Endodermal cell (in vitro differentiated cells): ENCODE results near the gene PRRX2. TPM values are rescaled to one million over a fixed set of nuclear protein-coding genes. Genes with fewer than 3 reads are reported as not detected.

Source experiments
- DNase-seq: peaks from one replicate; pipeline ENCODE4 v3.0.0-alpha.2; 2017
- H3K27ac ChIP-seq: 2 replicates; pipeline ENCODE4 v1.5.1; 2013; ENCODE audit warnings: mild to moderate bottlenecking, low read depth, low read length, moderate library complexity
- H3K27me3 ChIP-seq: 2 replicates; pipeline ENCODE4 v1.6.1; 2013; ENCODE audit warnings: mild to moderate bottlenecking, low read length, moderate library complexity; ENCODE audit not compliant: insufficient read depth, control insufficient read depth, poor library complexity, severe bottlenecking
- H3K36me3 ChIP-seq: 2 replicates; pipeline ENCODE4 v1.7.0; 2013; ENCODE audit warnings: mild to moderate bottlenecking, low read length, moderate library complexity; ENCODE audit not compliant: control insufficient read depth, insufficient read depth
- H3K4me1 ChIP-seq: one replicate; pipeline ENCODE4 v1.7.0; 2013; ENCODE audit warnings: low read length; ENCODE audit not compliant: control insufficient read depth, insufficient read depth
- H3K4me3 ChIP-seq: 2 replicates; pipeline ENCODE4 v1.5.1; 2013; ENCODE audit warnings: mild to moderate bottlenecking, low read length, moderate library complexity
- H3K9ac ChIP-seq: 2 replicates; pipeline ENCODE4 v1.6.1; 2013; ENCODE audit warnings: mild to moderate bottlenecking, low read length, moderate library complexity; ENCODE audit not compliant: poor library complexity, severe bottlenecking; ENCODE audit errors: extremely low read depth
- H3K9me3 ChIP-seq: 2 replicates; pipeline ENCODE4 v1.6.1; 2013; ENCODE audit warnings: mild to moderate bottlenecking, low read length, moderate library complexity; ENCODE audit not compliant: control insufficient read depth
- H3K27ac Mint-ChIP-seq: 2 replicates; pipeline ENCODE4 v1.8.0; 2020; ENCODE audit warnings: mixed read lengths
- H3K27me3 Mint-ChIP-seq: 2 replicates; pipeline ENCODE4 v1.8.0; 2021; ENCODE audit warnings: mild to moderate bottlenecking, mixed read lengths; ENCODE audit not compliant: insufficient read depth
- H3K36me3 Mint-ChIP-seq: 2 replicates; pipeline ENCODE4 v1.8.0; 2020; ENCODE audit warnings: low read depth, mixed read lengths
- H3K4me1 Mint-ChIP-seq: 2 replicates; pipeline ENCODE4 v1.8.0; 2020; ENCODE audit warnings: mixed read lengths
- H3K4me3 Mint-ChIP-seq: 2 replicates; pipeline ENCODE4 v1.8.0; 2020; ENCODE audit warnings: mild to moderate bottlenecking, moderate library complexity, mixed read lengths
- H3K9me3 Mint-ChIP-seq: 2 replicates; pipeline ENCODE4 v1.8.0; 2020; ENCODE audit warnings: mild to moderate bottlenecking, mixed read lengths
- CTCF ChIP-seq: fragments of 200-600 bp; sonication (generic); conservative IDR thresholded peaks from 2 replicates; pipeline ENCODE4 v1.5.0; 2021; ENCODE audit warnings: antibody characterized with exemption, mild to moderate bottlenecking
- WGBS, 2 experiments: methylation state at CpG; one replicate each; pipeline versions ENCODE4 v1.1.5 to v1.1.7; 2013; ENCODE audit warnings: missing lambda C conversion rate in 2 of 2, mixed read lengths in 1 of 2; ENCODE audit not compliant: insufficient coverage in 1 of 2, insufficient read length in 1 of 2; 5-methylcytosine and 5-hydroxymethylcytosine counted together
- total RNA-seq, 2 donors: library from RNA; stranded (reverse); fragmentation: NEBNext Ultra II Directional in 1 of 2; extraction: Animal tissue kit (Norgen Biotek cat#: 25700) in 1 of 2; gene quantifications; 2 replicates in 1 of 2; 3 replicates in 1 of 2; pipeline ENCODE4 v1.2.1, GENCODE V29; 2021

Gene PRRX2
- total RNA-seq, 2 donors from 2014 or later = 1.0 to 3.8 TPM

GRCh38 chr9:129762985-129763926, 97.8 kb downstream of the PRRX2 start:
- H3K27me3 Mint-ChIP-seq = no peaks in the 10 kb centered on the region
- WGBS, 2 experiments = 84 to 91% methylated on average over 12 to 13 of the region's 13 CpGs
- Histone ChIP-seq H3K4me1 (peaks cover 4% of the 10 kb centered on the region), H3K4me3 (no peak overlapping the region), H3K9me3 (no peaks in the 10 kb centered on the region), H3K9ac (no peak overlapping the region), H3K36me3 (no peaks in the 10 kb centered on the region), H3K27ac (no peak overlapping the region), H3K27me3 (no peaks in the 10 kb centered on the region)
- no peak overlapping the region for H3K27ac Mint-ChIP-seq
- TF ChIP-seq CTCF = no peak
- no peak overlapping the region for H3K4me3 Mint-ChIP-seq
- H3K36me3 Mint-ChIP-seq = no peaks in the 10 kb centered on the region
- peaks cover 9% of the 10 kb centered on the region for H3K4me1 Mint-ChIP-seq
- H3K9me3 Mint-ChIP-seq = no peaks in the 10 kb centered on the region
- DNase-seq = no peak

GRCh38 chr9:129765764-129766317, 100.4 kb downstream of the PRRX2 start:
- Mint-ChIP-seq H3K4me1 (peaks cover 9% of the 10 kb centered on the region), H3K27ac (no peak overlapping the region), H3K4me3 (no peak overlapping the region), H3K27me3 (no peaks in the 10 kb centered on the region), H3K9me3 (no peaks in the 10 kb centered on the region), H3K36me3 (no peaks in the 10 kb centered on the region)
- H3K4me3 ChIP-seq = no peak overlapping the region
- no peaks in the 10 kb centered on the region for H3K36me3 ChIP-seq
- 91 to 100% methylated on average over 4 of the region's 4 CpGs for WGBS, 2 experiments
- H3K27me3 ChIP-seq = no peaks in the 10 kb centered on the region
- no peak overlapping the region for H3K9ac ChIP-seq
- no peak overlapping the region for H3K27ac ChIP-seq
- no peak for DNase-seq
- peaks cover 4% of the 10 kb centered on the region for H3K4me1 ChIP-seq
- no peak for TF ChIP-seq CTCF
- no peaks in the 10 kb centered on the region for H3K9me3 ChIP-seq

- no peak for TF ChIP-seq CTCF
- Histone ChIP-seq H3K4me1 (no peaks in the 10 kb centered on the region), H3K36me3 (no peaks in the 10 kb centered on the region), H3K9me3 (no peaks in the 10 kb centered on the region), H3K9ac (no peak overlapping the region), H3K4me3 (no peak overlapping the region), H3K27ac (no peak overlapping the region), H3K27me3 (no peaks in the 10 kb centered on the region)
- Mint-ChIP-seq H3K4me3 (no peak overlapping the region), H3K27ac (no peak overlapping the region), H3K4me1 (no peaks in the 10 kb centered on the region), H3K36me3 (no peaks in the 10 kb centered on the region), H3K9me3 (no peaks in the 10 kb centered on the region), H3K27me3 (no peaks in the 10 kb centered on the region)
- 84 to 97% methylated on average over 5 to 6 of the region's 6 CpGs for WGBS, 2 experiments
- DNase-seq = no peak
These were observed 103.0 kb downstream of the PRRX2 start for GRCh38 chr9:129768486-129768885.
